H1 (cell line): Measurements from ENCODE around the gene IGSF9B. TPM values are rescaled to one million over a fixed set of nuclear protein-coding genes. Genes with fewer than 3 reads are reported as not detected.

Experiments used
- CTCF ChIA-PET: fragments of 300-600 bp; sonication (Branson Sonifier 250); formaldehyde crosslinking; loops from one replicate; lab custom pipeline; 2021; ENCODE audit not compliant: partially characterized antibody; lab: Charles Lee
- POLR2A ChIA-PET: fragments of 300-600 bp; sonication (Branson Sonifier 250); formaldehyde crosslinking; loops from one replicate; lab custom pipeline; 2021; ENCODE audit warnings: inconsistent platforms; ENCODE audit not compliant: partially characterized antibody; lab: Charles Lee
- DNase-seq, 2 experiments: peaks; one replicate each; pipeline versions ENCODE4 v3.0.0 to v3.0.0-alpha.2; 2010 to 2022; ENCODE audit warnings: low spot score in 2 of 2, low read depth in 1 of 2, mixed read lengths in 1 of 2
- FAIRE-seq: peaks from 2 replicates; lab custom pipeline; 2011; peaks lifted over from hg19 to GRCh38; lab: Jason Lieb, UNC
- H2AFZ ChIP-seq: 2 replicates; pipeline ENCODE4 v1.8.1; 2012; ENCODE audit warnings: low read length, inconsistent platforms
- H2AK5ac ChIP-seq: 2 replicates; pipeline ENCODE4 v1.6.1; 2013; ENCODE audit warnings: low read depth, low read length
- H2BK120ac ChIP-seq: replicated peaks from 2 replicates; pipeline ENCODE3; 2013; ENCODE audit warnings: low read depth, low read length, inconsistent platforms
- H2BK12ac ChIP-seq: 2 replicates; pipeline ENCODE4 v1.6.1; 2013; ENCODE audit warnings: low read depth, low read length
- H2BK15ac ChIP-seq: 2 replicates; pipeline ENCODE4 v1.6.1; 2013; ENCODE audit warnings: low read length
- H2BK20ac ChIP-seq: 2 replicates; pipeline ENCODE4 v1.6.1; 2013; ENCODE audit warnings: low read length
- H2BK5ac ChIP-seq: 2 replicates; pipeline ENCODE4 v1.6.1; 2013; ENCODE audit warnings: low read depth, low read length
- H3K14ac ChIP-seq: 2 replicates; pipeline ENCODE4 v1.6.1; 2013; ENCODE audit warnings: inconsistent platforms; ENCODE audit not compliant: insufficient read length
- H3K18ac ChIP-seq: 2 replicates; pipeline ENCODE4 v1.6.1; 2013; ENCODE audit warnings: low read length; ENCODE audit errors: extremely low read depth
- H3K23ac ChIP-seq: 2 replicates; pipeline ENCODE4 v1.6.1; 2013; ENCODE audit warnings: inconsistent platforms; ENCODE audit not compliant: insufficient read length
- H3K23me2 ChIP-seq: 2 replicates; pipeline ENCODE4 v1.6.1; 2013; ENCODE audit warnings: low read depth, low read length
- H3K27ac ChIP-seq: 2 replicates; pipeline ENCODE4 v1.6.1; 2011; ENCODE audit warnings: low read depth, low read length, inconsistent platforms
- H3K27me3 ChIP-seq, 4 experiments: replicated peaks in 1 of 4; 1 replicate in 1 of 4; 2 replicates in 3 of 4; pipeline versions ENCODE4 v1.6.1 to v1.8.1; 2011 to 2013; ENCODE audit warnings: low read length in 3 of 4, mild to moderate bottlenecking in 3 of 4, inconsistent platforms in 2 of 4, mixed read lengths in 2 of 4, moderate library complexity in 1 of 4; ENCODE audit not compliant: control insufficient read depth in 3 of 4, insufficient read depth in 3 of 4; ENCODE audit errors: extremely low read depth in 1 of 4
- H3K36me3 ChIP-seq, 4 experiments: 2 replicates each; pipeline versions ENCODE4 v1.6.1 to v1.8.1; 2011 to 2013; ENCODE audit warnings: mild to moderate bottlenecking in 4 of 4, low read length in 3 of 4, moderate library complexity in 2 of 4, control low read depth in 1 of 4, inconsistent platforms in 1 of 4; ENCODE audit not compliant: insufficient read depth in 4 of 4, control insufficient read depth in 2 of 4
- H3K4ac ChIP-seq: replicated peaks from 2 replicates; pipeline ENCODE3; 2013; ENCODE audit warnings: low read length, low read depth, mixed read lengths, inconsistent platforms; ENCODE audit not compliant: insufficient read length
- H3K4me1 ChIP-seq, 4 experiments: replicated peaks in 1 of 4; 1 replicate in 1 of 4; 2 replicates in 3 of 4; pipeline versions ENCODE4 v1.6.1 to v1.8.1; 2011 to 2013; ENCODE audit warnings: low read length in 3 of 4, inconsistent platforms in 2 of 4, mixed read lengths in 1 of 4; ENCODE audit not compliant: insufficient read depth in 4 of 4, control insufficient read depth in 3 of 4
- H3K4me2 ChIP-seq, 2 experiments: 2 replicates each; pipeline versions ENCODE4 v1.6.1 to v1.8.1; 2011 to 2013; ENCODE audit warnings: low read depth in 2 of 2, low read length in 2 of 2, control low read depth in 1 of 2, inconsistent platforms in 1 of 2, mild to moderate bottlenecking in 1 of 2; ENCODE audit not compliant: insufficient read depth in 1 of 2
- H3K4me3 ChIP-seq, 4 experiments: fragments of 200-600, 300-600 bp in 1 of 4; sonication (generic), shearing (Covaris generic), sonication (Bioruptor Twin) in 1 of 4; 2 replicates each; pipeline versions ENCODE4 v1.5.1 to v1.8.1; 2011 to 2016; ENCODE audit warnings: low read length in 4 of 4, low read depth in 3 of 4, control low read depth in 2 of 4, inconsistent platforms in 2 of 4, mild to moderate bottlenecking in 2 of 4, mixed read lengths in 1 of 4, moderate library complexity in 1 of 4; ENCODE audit not compliant: insufficient read depth in 2 of 4; ENCODE audit errors: extremely low read depth in 1 of 4
- H3K56ac ChIP-seq: replicated peaks from 2 replicates; pipeline ENCODE3; 2013; ENCODE audit warnings: low read depth, mild to moderate bottlenecking, mixed read lengths, low read length, inconsistent platforms; ENCODE audit not compliant: insufficient read length
- H3K79me1 ChIP-seq: 2 replicates; pipeline ENCODE4 v1.6.1; 2013; ENCODE audit warnings: low read depth, low read length, control low read depth
- H3K79me2 ChIP-seq, 2 experiments: 2 replicates each; pipeline versions ENCODE4 v1.6.1 to v1.8.1; 2012 to 2013; ENCODE audit warnings: low read length in 2 of 2, mild to moderate bottlenecking in 2 of 2, inconsistent platforms in 1 of 2; ENCODE audit not compliant: insufficient read depth in 2 of 2, control insufficient read depth in 1 of 2
- H3K9ac ChIP-seq, 4 experiments: replicated peaks in 1 of 4; 1 replicate in 1 of 4; 2 replicates in 3 of 4; pipeline versions ENCODE4 v1.6.1 to v1.8.1; 2011 to 2013; ENCODE audit warnings: low read depth in 3 of 4, low read length in 3 of 4, control low read depth in 2 of 4, mild to moderate bottlenecking in 2 of 4, moderate library complexity in 2 of 4, inconsistent platforms in 1 of 4; ENCODE audit errors: extremely low read depth in 1 of 4
- H3K9me3 ChIP-seq, 2 experiments: 2 replicates each; pipeline versions ENCODE4 v1.6.1 to v1.8.1; 2012 to 2013; ENCODE audit warnings: mild to moderate bottlenecking in 2 of 2, moderate library complexity in 2 of 2, control low read depth in 1 of 2, inconsistent platforms in 1 of 2, low read depth in 1 of 2, low read length in 1 of 2, mixed read lengths in 1 of 2; ENCODE audit not compliant: insufficient read depth in 2 of 2
- H4K20me1 ChIP-seq, 2 experiments: replicated peaks in 1 of 2; 2 replicates each; pipeline versions ENCODE3 to v1.8.1; 2011 to 2013; ENCODE audit warnings: inconsistent platforms in 2 of 2, low read length in 2 of 2, mild to moderate bottlenecking in 1 of 2; ENCODE audit not compliant: insufficient read depth in 2 of 2, control insufficient read depth in 1 of 2
- H4K5ac ChIP-seq: 2 replicates; pipeline ENCODE4 v1.6.1; 2013; ENCODE audit warnings: low read length, low read depth, mixed read lengths, inconsistent platforms; ENCODE audit not compliant: insufficient read length
- H4K8ac ChIP-seq: 2 replicates; pipeline ENCODE4 v1.8.0; 2013; ENCODE audit warnings: mild to moderate bottlenecking, moderate library complexity, low read length, inconsistent platforms; ENCODE audit not compliant: insufficient read depth; ENCODE audit errors: extremely low read depth
- H4K91ac ChIP-seq: replicated peaks from 2 replicates; pipeline ENCODE3; 2013; ENCODE audit warnings: low read length, mixed read lengths, inconsistent platforms; ENCODE audit not compliant: insufficient read length
- ATF3 ChIP-seq: IDR thresholded peaks from 2 replicates; pipeline ENCODE4 v1.6.1; 2011; ENCODE audit warnings: low read depth, mild to moderate bottlenecking, low read length; ENCODE audit not compliant: insufficient read depth
- CHD1 ChIP-seq: IDR thresholded peaks from 2 replicates; pipeline ENCODE4 v1.6.1; 2012; ENCODE audit warnings: low read depth, low read length, improper control_type of control experiment
- HDAC6 ChIP-seq: IDR thresholded peaks from one replicate; pipeline ENCODE4 v1.7.1; 2012; ENCODE audit warnings: low read depth, mild to moderate bottlenecking, inconsistent platforms, low read length, moderate library complexity
- NANOG ChIP-seq: IDR thresholded peaks from 2 replicates; pipeline ENCODE4 v1.6.1; 2011; ENCODE audit warnings: low read length, low read depth, mild to moderate bottlenecking, inconsistent platforms; ENCODE audit not compliant: insufficient read depth, poor library complexity, severe bottlenecking
- RXRA ChIP-seq: IDR thresholded peaks from 2 replicates; pipeline ENCODE4 v1.6.1; 2011; ENCODE audit warnings: low read depth, mild to moderate bottlenecking, low read length, moderate library complexity; ENCODE audit not compliant: insufficient read depth
- SAP30 ChIP-seq: fragments of 300-600 bp; sonication (generic); IDR thresholded peaks from 2 replicates; pipeline ENCODE4 v1.7.1; 2012; ENCODE audit warnings: low read length, moderate library complexity, mild to moderate bottlenecking, inconsistent platforms; ENCODE audit not compliant: insufficient read depth, insufficient replicate concordance
- SP1 ChIP-seq: IDR thresholded peaks from 2 replicates; pipeline ENCODE4 v1.6.1; 2011; ENCODE audit warnings: low read depth, low read length
- WGBS, 2 experiments: shearing (Covaris generic) in 1 of 2; methylation state at CpG; one replicate each; pipeline versions ENCODE4 v1.1.6 to v1.1.7; 2013 to 2015; ENCODE audit warnings: low lambda C conversion rate in 2 of 2, mixed read lengths in 2 of 2, inconsistent platforms in 1 of 2, low coverage in 1 of 2, missing lambda C conversion rate in 1 of 2; ENCODE audit not compliant: insufficient replicate concordance in 2 of 2, insufficient coverage in 1 of 2, insufficient read length in 1 of 2; ENCODE audit errors: extremely low coverage in 1 of 2, missing lambda C conversion rate in 1 of 2; 5-methylcytosine and 5-hydroxymethylcytosine counted together
- polyA plus RNA-seq, 7 experiments: library from polyadenylated mRNA; depleted of rRNA in 3 of 7; stranded (reverse) in 5 of 7; unstranded in 2 of 7; fragments of >200 nt in 5 of 7; fragments of 200-250 nt in 2 of 7; gene quantifications; 1 replicate in 5 of 7; 2 replicates in 1 of 7; 4 replicates in 1 of 7; pipeline versions ENCODE4 v1.2.1 to v1.2.3, GENCODE V29; 2011 to 2013; ENCODE audit warnings: missing spikeins in 2 of 7, mixed read lengths in 2 of 7
- total RNA-seq: library from RNA; stranded (reverse); fragmentation: NEBNext Ultra II Directional; extraction: Animal tissue kit (Norgen Biotek cat#: 25700); gene quantifications from 2 replicates; pipeline ENCODE4 v1.2.1, GENCODE V29; 2021

IGSF9B gene
- total and polyA plus RNA-seq, 2 of the 8 experiments (the other 6 are each of a cell fraction or from before 2014, with no cell fraction given) = 16.5 to 49.2 TPM

- TF ChIP-seq ATF3 (no peak), SAP30 (no peak), SP1 (no peak), RXRA (no peak), NANOG (no peak), HDAC6 (no peak), CHD1 (no peak)
- H3K23me2 ChIP-seq = no peaks in the 10 kb centered on the region
- no peak overlapping the region for H2BK20ac ChIP-seq
- H3K79me2 ChIP-seq = no peaks in the 10 kb centered on the region
- H2AK5ac ChIP-seq = no peak overlapping the region
- no peak overlapping the region for H2BK120ac ChIP-seq
- no peak overlapping the region for H4K91ac ChIP-seq
- H3K4me2 ChIP-seq = no peak overlapping the region
- H4K5ac ChIP-seq = no peak overlapping the region
- H3K4ac ChIP-seq = no peak overlapping the region
- no peaks in the 10 kb centered on the region for H3K9me3 ChIP-seq
- H2BK15ac ChIP-seq = no peak overlapping the region
- H2BK12ac ChIP-seq = no peak overlapping the region
- no peak overlapping the region for H3K56ac ChIP-seq
- H3K27me3 ChIP-seq = no peaks in the 10 kb centered on the region
- no peak for DNase-seq
- H2BK5ac ChIP-seq = no peak overlapping the region
- H3K79me1 ChIP-seq = no peaks in the 10 kb centered on the region
- no peak overlapping the region for H4K8ac ChIP-seq
- no peak overlapping the region for H3K14ac ChIP-seq
- H2AFZ ChIP-seq = no peak overlapping the region
- no peak overlapping the region for H3K4me3 ChIP-seq
- FAIRE-seq = no peak
- H3K9ac ChIP-seq = no peak overlapping the region
- H3K23ac ChIP-seq = no peak overlapping the region
- no peaks in the 10 kb centered on the region; a peak in 1 of 7 replicates for H3K4me1 ChIP-seq
- no peak overlapping the region for H3K27ac ChIP-seq
- H4K20me1 ChIP-seq = no peaks in the 10 kb centered on the region
- ChIA-PET CTCF (interaction anchor here (1.0 to 2.9 kb wide), 4 partner anchors 9 to 65 kb away, joined by 3 to 6 read pairs (median 4); no protein-coding TSS in a partner anchor), POLR2A (no interaction called here)
- no peak overlapping the region for H3K18ac ChIP-seq
- no peaks in the 10 kb centered on the region for H3K36me3 ChIP-seq
- 86% methylated on average over 7 of the region's 7 CpGs; no CpG with 5 or more reads in 1 of the 2 experiments for WGBS, 2 experiments
Measured at GRCh38 chr11:133993107-133993506, 36.3 kb upstream of the IGSF9B start.
